ENCODE measurements around the gene TNNI2.
A peak's percentile ranks its signal among the peaks of the same experiment; 100 is the strongest.

- TF ChIP-seq CTCF (IDR thresholded peaks at IDR 0.05 in 8 of 11, conservative IDR thresholded peaks at IDR 0.05 in 3 of 11) (no peak), POLR2AphosphoS5 (IDR thresholded peaks at IDR 0.05) (peak; percentile 85 to 89 (median 86)), POLR2A (IDR thresholded peaks at IDR 0.05) (no peak)
These were observed 24.8 kb downstream of the TNNI2 start for GRCh38 chr11:1863352-1864216.

All from spleen (tissue), 7 donors.